HG03064 (cell line): ENCODE data around the gene C16orf82.

ENCODE experiments used
- ATAC-seq: cut with Tn5 transposase; IDR thresholded peaks from one replicate; pipeline ENCODE4 v1.9.1; 2021; ENCODE audit warnings: low read depth; ENCODE audit not compliant: unreplicated experiment

The C16orf82 gene

GRCh38 chr16:27066668-27067537, at the start of gene C16orf82:
C16orf82 (plus strand) TSS chr16:27066927.
- no peak for ATAC-seq

- no peak for ATAC-seq
Measured at GRCh38 chr16:27020031-27020430, 46.7 kb upstream of the C16orf82 start.

GRCh38 chr16:27024010-27024409, 42.7 kb upstream of the C16orf82 start:
- no peak for ATAC-seq

- ATAC-seq, result no peak
Measured at GRCh38 chr16:27025581-27025980, 41.1 kb upstream of the C16orf82 start.

- ATAC-seq, result no peak
Measured at GRCh38 chr16:27027971-27028370, 38.8 kb upstream of the C16orf82 start.

GRCh38 chr16:27028591-27029110, 38.1 kb upstream of the C16orf82 start:
- no peak for ATAC-seq

- no peak for ATAC-seq
Measured at GRCh38 chr16:27029525-27029924, 37.2 kb upstream of the C16orf82 start.

GRCh38 chr16:27033281-27033979, 33.3 kb upstream of the C16orf82 start:
- no peak for ATAC-seq

- ATAC-seq, result no peak
Measured at GRCh38 chr16:27040732-27041131, 26.0 kb upstream of the C16orf82 start.

GRCh38 chr16:27046958-27047518, 19.7 kb upstream of the C16orf82 start:
- ATAC-seq, result no peak

- ATAC-seq, result no peak
Measured at GRCh38 chr16:27048316-27048715, 18.4 kb upstream of the C16orf82 start.

- no peak for ATAC-seq
Measured at GRCh38 chr16:27049117-27049516, 17.6 kb upstream of the C16orf82 start.

GRCh38 chr16:27052007-27052406, 14.7 kb upstream of the C16orf82 start:
- no peak for ATAC-seq

GRCh38 chr16:27053996-27054395, 12.7 kb upstream of the C16orf82 start:
- no peak for ATAC-seq

GRCh38 chr16:27058299-27058698, 8.4 kb upstream of the C16orf82 start:
- no peak for ATAC-seq

GRCh38 chr16:27070776-27071175, 4.0 kb downstream of the C16orf82 start:
- ATAC-seq, result no peak

GRCh38 chr16:27073733-27074132, 7.0 kb downstream of the C16orf82 start:
- ATAC-seq, result no peak

GRCh38 chr16:27080895-27081294, 14.2 kb downstream of the C16orf82 start:
- ATAC-seq, result no peak

- no peak for ATAC-seq
Measured at GRCh38 chr16:27083861-27084261, 17.1 kb downstream of the C16orf82 start.

GRCh38 chr16:27084307-27085028, 17.7 kb downstream of the C16orf82 start:
- no peak for ATAC-seq

GRCh38 chr16:27085182-27085581, 18.5 kb downstream of the C16orf82 start:
- no peak for ATAC-seq
